GM19328 (cell line): ENCODE data around the gene LIPC.

Experiments
- ATAC-seq: cut with Tn5 transposase; IDR thresholded peaks from one replicate; pipeline ENCODE4 v1.9.1; 2021; ENCODE audit warnings: mild to moderate bottlenecking, moderate library complexity; ENCODE audit not compliant: unreplicated experiment

LIPC gene

GRCh38 chr15:58571491-58571890 lies 139.7 kb downstream of the LIPC start:
- no peak for ATAC-seq

- no peak for ATAC-seq
Observed at GRCh38 chr15:58572521-58572920, 140.7 kb downstream of the LIPC start.

GRCh38 chr15:58573270-58573669 lies 141.5 kb downstream of the LIPC start:
- ATAC-seq: no peak

DNA sequence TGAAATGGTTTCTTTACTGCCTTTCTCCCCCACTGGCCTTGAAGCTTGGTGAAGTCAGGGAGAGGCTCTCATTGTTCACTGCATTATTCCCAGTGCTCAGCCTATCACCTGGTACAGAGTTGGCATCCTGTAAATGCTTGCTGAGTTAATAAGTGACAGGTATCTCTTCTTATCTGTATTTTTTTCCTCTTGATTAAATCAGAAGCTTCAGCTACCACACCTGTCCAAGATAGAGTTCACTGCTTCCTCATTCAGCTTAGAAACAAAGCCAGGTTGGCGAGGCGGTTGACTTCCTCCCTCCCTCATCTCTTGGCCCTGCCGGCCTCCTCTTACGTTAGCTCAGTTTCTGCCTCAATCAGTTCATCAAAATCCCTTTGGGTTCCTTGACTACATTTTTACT lies 142.8 kb downstream of the LIPC start:
- no peak for ATAC-seq

GRCh38 chr15:58575045-58575786 lies 143.4 kb downstream of the LIPC start:
- ATAC-seq: no peak

DNA sequence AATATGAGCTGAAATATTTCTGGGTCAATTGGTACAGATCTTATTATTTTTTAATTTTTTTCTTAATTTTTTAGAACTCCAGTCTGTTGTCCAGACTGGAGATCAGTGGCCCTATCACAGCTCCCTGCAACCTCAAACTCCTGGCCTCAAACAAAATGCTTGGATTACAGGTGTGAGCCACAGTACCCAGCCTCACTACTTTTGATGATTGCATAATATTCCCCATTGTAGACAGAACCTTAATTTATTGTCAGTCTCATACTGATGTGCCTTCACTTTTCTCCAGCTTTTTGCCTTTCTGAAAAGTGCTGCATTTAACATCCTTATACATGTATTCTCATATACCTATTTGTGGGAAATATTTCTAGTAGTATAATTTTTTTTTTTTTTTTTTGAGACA lies 144.9 kb downstream of the LIPC start:
- ATAC-seq: no peak

- no peak for ATAC-seq
Observed at GRCh38 chr15:58582160-58582559, 150.4 kb downstream of the LIPC start.

- no peak for ATAC-seq
Observed at GRCh38 chr15:58583171-58583908, 151.5 kb downstream of the LIPC start.

GRCh38 chr15:58584789-58585461 lies 153.1 kb downstream of the LIPC start:
- no peak for ATAC-seq

GRCh38 chr15:58585693-58586443 lies 154.1 kb downstream of the LIPC start:
- ATAC-seq: no peak

- ATAC-seq: no peak
Observed at GRCh38 chr15:58587486-58587885, 155.7 kb downstream of the LIPC start.

DNA sequence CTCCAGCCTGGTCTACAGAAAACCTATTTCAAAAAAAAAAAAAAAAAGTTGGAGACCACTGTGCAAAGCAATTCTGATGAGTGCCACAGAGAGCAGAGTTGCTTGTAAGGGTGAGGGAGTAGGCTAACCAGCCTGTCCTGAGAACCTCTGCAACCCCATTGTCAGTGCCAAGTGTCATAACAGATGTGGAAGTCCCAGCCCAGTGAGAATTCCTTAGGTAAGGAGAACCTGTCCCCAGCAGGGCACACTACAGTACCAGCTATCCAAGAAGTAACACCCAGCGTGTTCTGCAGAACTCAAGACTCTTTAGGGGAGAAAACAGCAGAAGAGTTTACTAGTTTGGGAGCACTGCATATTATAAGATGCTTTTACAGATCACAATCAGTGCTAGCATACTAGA lies 156.3 kb downstream of the LIPC start:
- no peak for ATAC-seq

DNA sequence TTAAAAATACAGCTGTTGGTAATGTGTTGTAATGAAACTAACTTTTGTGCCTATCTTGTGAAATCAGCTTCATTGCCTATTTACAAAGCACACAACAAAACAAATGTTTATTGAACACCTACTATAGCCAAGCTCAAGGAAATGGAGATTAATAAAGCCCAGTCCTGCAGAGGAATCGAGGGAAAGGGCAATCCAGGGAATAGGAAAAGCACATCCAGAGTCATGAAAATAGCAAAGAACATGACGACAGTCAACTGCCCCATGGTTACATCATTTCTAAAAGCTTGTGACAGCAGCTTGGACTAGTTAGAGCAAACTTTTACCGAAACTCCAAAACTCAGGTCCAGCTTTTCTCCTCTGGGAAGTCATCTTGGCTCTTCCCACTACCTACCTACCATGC lies 157.3 kb downstream of the LIPC start:
- ATAC-seq: no peak

GRCh38 chr15:58590236-58590635 lies 158.4 kb downstream of the LIPC start:
- ATAC-seq: no peak

DNA sequence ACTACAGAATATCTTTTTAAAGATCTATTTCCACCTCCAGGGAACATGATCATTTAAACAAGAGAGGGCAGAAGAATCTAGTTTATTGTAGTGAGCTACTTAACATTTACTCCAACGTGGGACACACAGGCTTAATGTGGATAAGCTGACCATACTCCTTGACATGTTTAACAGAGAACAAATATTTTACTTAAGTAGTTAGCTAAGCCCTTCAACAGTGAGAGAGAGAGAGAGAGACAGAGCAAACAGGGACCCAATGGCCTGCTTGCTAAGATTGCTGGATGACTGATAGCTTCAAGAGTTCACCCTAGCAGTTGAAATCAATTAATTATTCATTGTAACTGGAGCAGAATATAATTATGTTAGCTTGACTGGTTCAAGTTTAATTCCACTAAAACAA lies 159.1 kb downstream of the LIPC start:
- ATAC-seq: no peak

- no peak for ATAC-seq
Observed at GRCh38 chr15:58593870-58594269, 162.1 kb downstream of the LIPC start.

DNA sequence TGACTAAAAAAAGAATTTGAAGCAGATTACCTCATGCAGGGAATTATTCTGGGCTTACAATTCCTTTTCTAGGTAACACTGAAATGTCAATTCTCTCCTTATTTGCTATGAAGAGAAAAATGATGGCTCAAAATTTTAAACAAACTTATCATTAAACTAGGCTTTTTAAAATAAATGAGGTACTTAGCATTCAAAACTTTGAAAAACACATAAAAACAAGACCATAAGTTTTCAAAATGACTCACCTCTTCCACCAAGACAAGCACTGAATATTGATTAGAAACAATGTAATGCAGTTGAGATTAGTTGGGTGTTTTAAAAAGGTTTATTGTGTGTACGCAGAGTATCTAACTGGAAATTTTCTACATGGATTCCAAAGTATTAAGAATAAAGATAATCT lies 163.1 kb downstream of the LIPC start:
- no peak for ATAC-seq

GRCh38 chr15:58595516-58596263 lies 163.9 kb downstream of the LIPC start:
- ATAC-seq: no peak

- ATAC-seq: no peak
Observed at GRCh38 chr15:58597943-58598828, 166.4 kb downstream of the LIPC start.

DNA sequence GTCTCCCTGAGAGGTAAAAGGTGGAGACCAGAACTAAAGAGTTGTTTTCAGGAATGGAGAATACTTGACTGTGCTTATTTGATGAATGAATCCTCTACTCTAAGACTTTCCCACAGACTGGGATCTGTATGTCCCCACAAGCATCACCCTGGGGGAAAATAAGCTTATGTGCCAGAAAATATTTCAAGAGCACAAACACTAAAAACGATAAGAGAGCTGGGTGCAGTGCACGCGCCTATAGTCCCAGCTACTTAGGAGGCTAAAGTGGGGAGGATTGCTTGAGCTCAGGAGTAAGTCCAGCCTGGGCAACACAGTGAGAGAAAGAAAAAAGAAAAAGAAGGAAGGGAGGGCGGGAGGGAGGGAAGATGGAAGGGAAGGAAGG lies 167.0 kb downstream of the LIPC start:
- no peak for ATAC-seq
